Glutamatergic neuron (in vitro differentiated cells): ENCODE measurements around the gene ALDH18A1. TPM values are rescaled to one million over a fixed set of nuclear protein-coding genes. Genes with fewer than 3 reads are reported as not detected.

Source experiments
- DNase-seq: peaks from one replicate; pipeline ENCODE4 v3.0.0; 2022
- H3K27ac Mint-ChIP-seq: one replicate; pipeline ENCODE4 v1.8.0; 2020; ENCODE audit warnings: mild to moderate bottlenecking, mixed read lengths, inconsistent platforms; ENCODE audit not compliant: unreplicated experiment
- H3K27me3 Mint-ChIP-seq: one replicate; pipeline ENCODE4 v1.8.0; 2020; ENCODE audit warnings: mild to moderate bottlenecking, moderate library complexity, mixed read lengths, inconsistent platforms; ENCODE audit not compliant: unreplicated experiment
- H3K36me3 Mint-ChIP-seq: one replicate; pipeline ENCODE4 v1.8.0; 2020; ENCODE audit warnings: mild to moderate bottlenecking, mixed read lengths, inconsistent platforms; ENCODE audit not compliant: unreplicated experiment
- H3K4me1 Mint-ChIP-seq: one replicate; pipeline ENCODE4 v1.8.0; 2020; ENCODE audit warnings: mild to moderate bottlenecking, low read depth, mixed read lengths, inconsistent platforms; ENCODE audit not compliant: unreplicated experiment
- H3K4me3 Mint-ChIP-seq: one replicate; pipeline ENCODE4 v1.8.0; 2020; ENCODE audit warnings: mild to moderate bottlenecking, mixed read lengths, inconsistent platforms; ENCODE audit not compliant: unreplicated experiment
- H3K9me3 Mint-ChIP-seq: one replicate; pipeline ENCODE4 v1.8.0; 2020; ENCODE audit warnings: mild to moderate bottlenecking, moderate library complexity, mixed read lengths, inconsistent platforms; ENCODE audit not compliant: unreplicated experiment
- CTCF ChIP-seq: fragments of 200-600 bp; sonication (generic); IDR thresholded peaks from one replicate; pipeline ENCODE4 v1.5.0; 2021; ENCODE audit not compliant: partially characterized antibody, unreplicated experiment
- total RNA-seq: library from RNA; stranded (reverse); fragmentation: NEBNext Ultra II Directional; extraction: Animal tissue kit (Norgen Biotek cat#: 25700); gene quantifications from one replicate; pipeline ENCODE4 v1.2.1, GENCODE V29; 2021; ENCODE audit not compliant: unreplicated experiment

ALDH18A1 gene
- total RNA-seq, 1 donor from 2014 or later = 32.2 TPM

- Mint-ChIP-seq H3K27me3 (peaks cover 8% of the 10 kb centered on the region), H3K4me1 (peaks cover 9% of the 10 kb centered on the region), H3K27ac (no peak overlapping the region), H3K4me3 (no peak overlapping the region), H3K36me3 (peaks cover 14% of the 10 kb centered on the region), H3K9me3 (peaks cover under 1% of the 10 kb centered on the region)
- no peak for DNase-seq
- TF ChIP-seq CTCF = no peak
Measured at GRCh38 chr10:95651346-95652060, 5.0 kb downstream of the ALDH18A1 start.

- no peak overlapping the region for H3K4me3 Mint-ChIP-seq
- no peaks in the 10 kb centered on the region for H3K9me3 Mint-ChIP-seq
- peaks cover 1% of the 10 kb centered on the region for H3K27me3 Mint-ChIP-seq
- H3K27ac Mint-ChIP-seq = no peak overlapping the region
- peaks cover 14% of the 10 kb centered on the region for H3K36me3 Mint-ChIP-seq
- peaks cover 4% of the 10 kb centered on the region for H3K4me1 Mint-ChIP-seq
- TF ChIP-seq CTCF = no peak
- no peak for DNase-seq
Measured at GRCh38 chr10:95650232-95650631, 6.3 kb downstream of the ALDH18A1 start.

GRCh38 chr10:95648138-95648537, 8.4 kb downstream of the ALDH18A1 start:
- no peak for TF ChIP-seq CTCF
- peaks cover 14% of the 10 kb centered on the region for H3K36me3 Mint-ChIP-seq
- no peak for DNase-seq
- H3K9me3 Mint-ChIP-seq = no peaks in the 10 kb centered on the region
- peaks cover 5% of the 10 kb centered on the region for H3K4me1 Mint-ChIP-seq
- peaks cover 1% of the 10 kb centered on the region for H3K27me3 Mint-ChIP-seq
- H3K4me3 Mint-ChIP-seq = no peak overlapping the region
- no peak overlapping the region for H3K27ac Mint-ChIP-seq

GRCh38 chr10:95646160-95646559, 10.4 kb downstream of the ALDH18A1 start:
- no peak for DNase-seq
- H3K27me3 Mint-ChIP-seq = peaks cover 1% of the 10 kb centered on the region
- no peak for TF ChIP-seq CTCF
- H3K27ac Mint-ChIP-seq = no peak overlapping the region
- no peaks in the 10 kb centered on the region for H3K9me3 Mint-ChIP-seq
- peaks cover 7% of the 10 kb centered on the region for H3K36me3 Mint-ChIP-seq
- H3K4me1 Mint-ChIP-seq = peaks cover 5% of the 10 kb centered on the region
- no peak overlapping the region for H3K4me3 Mint-ChIP-seq

GRCh38 chr10:95644901-95645300, 11.6 kb downstream of the ALDH18A1 start:
- TF ChIP-seq CTCF = no peak
- no peak for DNase-seq
- Mint-ChIP-seq H3K4me3 (no peak overlapping the region), H3K36me3 (peaks cover 6% of the 10 kb centered on the region), H3K9me3 (no peaks in the 10 kb centered on the region), H3K27ac (no peak overlapping the region), H3K4me1 (peaks cover 2% of the 10 kb centered on the region), H3K27me3 (peaks cover 1% of the 10 kb centered on the region)
